Liver (tissue), 9 donors: ENCODE results near the gene STIM2. TPM values are rescaled to one million over a fixed set of nuclear protein-coding genes. Genes with fewer than 3 reads are reported as not detected.

Experiments
- DNase-seq: peaks from one replicate; pipeline ENCODE4 v3.0.0-alpha.2; 2017; ENCODE audit warnings: low spot score
- H3K27ac ChIP-seq, 2 donors: one replicate each; pipeline ENCODE4 v1.7.0; 2013; ENCODE audit warnings: inconsistent platforms in 2 of 2, low read length in 2 of 2, control low read depth in 1 of 2, low read depth in 1 of 2, mild to moderate bottlenecking in 1 of 2
- H3K27me3 ChIP-seq, 4 donors: one replicate each; pipeline versions ENCODE4 v1.6.1 to v1.7.0; 2013; ENCODE audit warnings: low read length in 3 of 4, inconsistent platforms in 1 of 4, mild to moderate bottlenecking in 1 of 4, moderate library complexity in 1 of 4; ENCODE audit not compliant: control insufficient read depth in 4 of 4, insufficient read depth in 4 of 4
- H3K36me3 ChIP-seq, 4 donors: one replicate each; pipeline versions ENCODE4 v1.6.1 to v1.7.0; 2013; ENCODE audit warnings: low read length in 3 of 4, mild to moderate bottlenecking in 3 of 4, low read depth in 1 of 4, moderate library complexity in 1 of 4; ENCODE audit not compliant: control insufficient read depth in 4 of 4, insufficient read depth in 3 of 4
- H3K4me1 ChIP-seq, 4 donors: one replicate each; pipeline versions ENCODE4 v1.6.1 to v1.7.0; 2013; ENCODE audit warnings: low read length in 3 of 4, mild to moderate bottlenecking in 3 of 4, moderate library complexity in 1 of 4; ENCODE audit not compliant: control insufficient read depth in 4 of 4, insufficient read depth in 4 of 4
- H3K4me3 ChIP-seq, 3 donors: one replicate each; pipeline versions ENCODE4 v1.6.1 to v1.7.0; 2013; ENCODE audit warnings: low read length in 3 of 3, control low read depth in 1 of 3, low read depth in 1 of 3, mild to moderate bottlenecking in 1 of 3
- H3K9ac ChIP-seq, 2 donors: one replicate each; pipeline ENCODE4 v1.7.0; 2013; ENCODE audit warnings: low read length in 2 of 2, mild to moderate bottlenecking in 2 of 2, moderate library complexity in 2 of 2, control low read depth in 1 of 2, low read depth in 1 of 2
- H3K9me3 ChIP-seq, 4 donors: one replicate each; pipeline versions ENCODE4 v1.6.1 to v1.7.0; 2013; ENCODE audit warnings: low read length in 3 of 4; ENCODE audit not compliant: control insufficient read depth in 4 of 4
- ATF3 ChIP-seq: IDR thresholded peaks from 2 replicates; pipeline ENCODE4 v1.6.1; 2016; ENCODE audit warnings: antibody characterized with exemption
- CTCF ChIP-seq: fragments of 150-350 bp; IDR thresholded peaks from 2 replicates; pipeline ENCODE4 v1.5.1; 2017; ENCODE audit warnings: improper control_type of control experiment, low read depth, low read length; ENCODE audit not compliant: missing input control
- EGR1 ChIP-seq, 2 donors: IDR thresholded peaks; 2 replicates each; pipeline ENCODE4 v1.6.1; 2016 to 2018; ENCODE audit warnings: antibody characterized with exemption in 2 of 2, low read depth in 2 of 2
- FOXA1 ChIP-seq: IDR thresholded peaks from 2 replicates; pipeline ENCODE4 v1.6.1; 2016; ENCODE audit warnings: antibody characterized with exemption
- FOXA2 ChIP-seq: IDR thresholded peaks from 2 replicates; pipeline ENCODE4 v1.6.1; 2016; ENCODE audit warnings: antibody characterized with exemption
- GABPA ChIP-seq, 2 donors: IDR thresholded peaks in 1 of 2; conservative IDR thresholded peaks in 1 of 2; 2 replicates each; pipeline ENCODE4 v1.6.1; 2016; ENCODE audit warnings: antibody characterized with exemption in 2 of 2, mild to moderate bottlenecking in 1 of 2, moderate library complexity in 1 of 2
- HNF4A ChIP-seq, 2 donors: conservative IDR thresholded peaks; 2 replicates each; pipeline ENCODE4 v1.6.1; 2016; ENCODE audit warnings: antibody characterized with exemption in 2 of 2, mild to moderate bottlenecking in 2 of 2
- HNF4G ChIP-seq: IDR thresholded peaks from 2 replicates; pipeline ENCODE4 v1.6.1; 2016; ENCODE audit warnings: antibody characterized with exemption
- JUND ChIP-seq, 2 donors: IDR thresholded peaks; 2 replicates each; pipeline ENCODE4 v1.6.1; 2016; ENCODE audit warnings: antibody characterized with exemption in 2 of 2
- MAX ChIP-seq: IDR thresholded peaks from 2 replicates; pipeline ENCODE4 v1.6.1; 2016; ENCODE audit warnings: antibody characterized with exemption
- NR2F2 ChIP-seq: IDR thresholded peaks from 2 replicates; pipeline ENCODE4 v1.6.1; 2016; ENCODE audit warnings: antibody characterized with exemption
- RAD21 ChIP-seq, 2 donors: IDR thresholded peaks; 2 replicates each; pipeline ENCODE4 v1.6.1; 2016; ENCODE audit warnings: antibody characterized with exemption in 2 of 2, mild to moderate bottlenecking in 2 of 2
- REST ChIP-seq: IDR thresholded peaks from 2 replicates; pipeline ENCODE4 v1.6.1; 2016; ENCODE audit warnings: antibody characterized with exemption, mild to moderate bottlenecking
- RXRA ChIP-seq, 2 donors: IDR thresholded peaks; 2 replicates each; pipeline ENCODE4 v1.6.1; 2017 to 2018; ENCODE audit warnings: antibody characterized with exemption in 2 of 2, mild to moderate bottlenecking in 1 of 2
- SP1 ChIP-seq: IDR thresholded peaks from 2 replicates; pipeline ENCODE4 v1.6.1; 2018; ENCODE audit warnings: antibody characterized with exemption, mild to moderate bottlenecking
- TAF1 ChIP-seq: conservative IDR thresholded peaks from 2 replicates; pipeline ENCODE4 v1.6.1; 2016; ENCODE audit warnings: antibody characterized with exemption, mild to moderate bottlenecking
- YY1 ChIP-seq: IDR thresholded peaks from 2 replicates; pipeline ENCODE4 v1.6.1; 2016; ENCODE audit warnings: antibody characterized with exemption, mild to moderate bottlenecking
- ZBTB33 ChIP-seq: IDR thresholded peaks from 2 replicates; pipeline ENCODE4 v1.6.1; 2016; ENCODE audit warnings: antibody characterized with exemption
- WGBS: extraction: QIAGEN DNeasy Blood & Tissue Kit; methylation state at CpG from one replicate; pipeline ENCODE4 v1.1.7; 2013; 5-methylcytosine and 5-hydroxymethylcytosine counted together
- polyA plus RNA-seq, 2 donors: library from polyadenylated mRNA; stranded (reverse) in 1 of 2; unstranded in 1 of 2; fragments of 200-250 nt in 1 of 2; fragments of >200 nt in 1 of 2; fragmentation: Nextera tagmentation in 1 of 2; extraction: Ambion mirVana in 1 of 2; gene quantifications; one replicate each; pipeline versions ENCODE4 v1.2.1 to v1.2.3, GENCODE V29; 2013 to 2015
- total RNA-seq, 2 donors: library from RNA; depleted of rRNA; stranded (reverse); fragments of >200 nt; gene quantifications; one replicate each; pipeline ENCODE4 v1.2.3, GENCODE V29; 2014
- donor health status: healthy.
- donor health status: healthy.
- donor health status: healthy.
- donor health status: healthy.
- donor health status: healthy.

Gene STIM2
- total and polyA plus RNA-seq, 4 donors, result 5.4 to 11.1 (median 6.9) TPM

- no peaks in the 10 kb centered on the region for H3K36me3 ChIP-seq
- H3K27ac ChIP-seq, result peak overlapping the region; percentile 33 to 65
- no peak for DNase-seq
- no peaks in the 10 kb centered on the region for H3K27me3 ChIP-seq
- H3K9me3 ChIP-seq, result no peaks in the 10 kb centered on the region
- TF ChIP-seq EGR1 (IDR thresholded peaks at IDR 0.05; ENCODE audit: low read depth in 2 of 2) (peak; percentile 16 to 51), TAF1 (peak; percentile 84), YY1 (peak; percentile 76), FOXA1 (peak; percentile 56), JUND (IDR thresholded peaks at IDR 0.05) (peak; percentile 85 to 86), NR2F2 (no peak), HNF4G (peak; percentile 83), GABPA (IDR thresholded peaks at IDR 0.05 in 1 of 2, conservative IDR thresholded peaks at IDR 0.05 in 1 of 2) (peak in 1 of 2 donors; percentile 53), CTCF (peak; percentile 16), ZBTB33 (peak; percentile 79), RAD21 (IDR thresholded peaks at IDR 0.05) (peak; percentile 51), FOXA2 (peak; percentile 82), RXRA (IDR thresholded peaks at IDR 0.05) (peak; percentile 38 to 76), HNF4A (conservative IDR thresholded peaks at IDR 0.05) (peak; percentile 91 to 94), MAX (peak; percentile 78), ATF3 (peak; percentile 42), REST (peak; percentile 65), SP1 (peak; percentile 94)
- no peak overlapping the region for H3K9ac ChIP-seq
- 57% methylated on average over 11 of the region's 11 CpGs for WGBS
- H3K4me3 ChIP-seq, result no peak overlapping the region
- H3K4me1 ChIP-seq, result peaks cover 4 to 19% (median 17%) of the 10 kb centered on the region in 4 donors
Observed at GRCh38 chr4:26821677-26822503, 38.8 kb upstream of the STIM2 start.
